H1 (cell line): ENCODE data around the gene NEUROG1. TPM values are rescaled to one million over a fixed set of nuclear protein-coding genes. Genes with fewer than 3 reads are reported as not detected.

ENCODE experiments used
- EZH2 ChIP-seq: fragments of 200-600 bp; sonication (generic); IDR thresholded peaks from 2 replicates; pipeline ENCODE4 v1.7.1; 2012; ENCODE audit warnings: low read depth, mild to moderate bottlenecking, moderate library complexity, low read length, inconsistent platforms; ENCODE audit not compliant: severe bottlenecking
- RNF2 ChIP-seq: fragments of 200-900, 300-1000 bp; sonication (generic); IDR thresholded peaks from 2 replicates; pipeline ENCODE4 v1.7.1; 2016; ENCODE audit warnings: borderline replicate concordance, low read depth, mild to moderate bottlenecking, antibody characterized with exemption, low read length; ENCODE audit not compliant: poor library complexity, severe bottlenecking; ENCODE audit errors: missing control alignments
- polyA plus RNA-seq, 7 experiments: library from polyadenylated mRNA; depleted of rRNA in 3 of 7; stranded (reverse) in 5 of 7; unstranded in 2 of 7; fragments of >200 nt in 5 of 7; fragments of 200-250 nt in 2 of 7; gene quantifications; 1 replicate in 5 of 7; 2 replicates in 1 of 7; 4 replicates in 1 of 7; pipeline versions ENCODE4 v1.2.1 to v1.2.3, GENCODE V29; 2011 to 2013; ENCODE audit warnings: missing spikeins in 2 of 7, mixed read lengths in 2 of 7
- total RNA-seq: library from RNA; stranded (reverse); fragmentation: NEBNext Ultra II Directional; extraction: Animal tissue kit (Norgen Biotek cat#: 25700); gene quantifications from 2 replicates; pipeline ENCODE4 v1.2.1, GENCODE V29; 2021

The NEUROG1 gene
- total and polyA plus RNA-seq, 2 of the 8 experiments (the other 6 are each of a cell fraction or from before 2014, with no cell fraction given) = not detected

DNA sequence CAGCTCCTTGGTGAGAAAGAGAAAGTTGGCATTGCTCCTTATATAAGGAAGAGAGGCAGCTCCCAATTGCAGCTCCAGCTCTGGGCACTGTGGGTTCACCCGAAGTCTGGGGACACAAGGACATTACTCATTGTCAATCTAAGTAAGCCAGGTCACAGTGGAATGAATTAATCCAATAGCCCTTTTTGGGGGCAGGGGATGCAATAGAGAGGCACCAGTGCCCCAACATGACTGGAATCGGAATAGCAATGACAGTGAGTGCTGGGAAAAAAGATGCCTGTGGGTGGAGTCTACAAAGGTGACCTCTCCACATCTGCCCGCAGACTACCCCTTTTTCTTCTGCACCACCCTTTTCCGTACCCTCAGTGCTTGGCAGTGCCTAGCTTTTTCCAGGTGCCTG is 11.1 kb upstream of the NEUROG1 start (continued):
- TF ChIP-seq RNF2 (no peak), EZH2 (no peak)
